Mesodermal cell (in vitro differentiated cells): ENCODE measurements around the gene ANKRD11.
"Not testable (repeated sequence)": the region's sequence is repeated elsewhere in the genome, so short reads cannot be mapped to it uniquely, and the experiment has no call there.

ENCODE experiments used
- H3K27ac ChIP-seq: 2 replicates; pipeline ENCODE4 v1.7.0; 2013; ENCODE audit warnings: mild to moderate bottlenecking, low read depth, low read length, moderate library complexity; ENCODE audit not compliant: severe bottlenecking
- H3K36me3 ChIP-seq: 2 replicates; pipeline ENCODE4 v1.7.1; 2013; ENCODE audit warnings: mild to moderate bottlenecking, low read length, moderate library complexity; ENCODE audit not compliant: control insufficient read depth, insufficient read depth
- H3K4me1 ChIP-seq: one replicate; pipeline ENCODE4 v1.7.1; 2013; ENCODE audit warnings: mild to moderate bottlenecking, low read length; ENCODE audit not compliant: insufficient read depth, control insufficient read depth, poor library complexity, severe bottlenecking
- H3K4me3 ChIP-seq: 2 replicates; pipeline ENCODE4 v1.7.0; 2013; ENCODE audit warnings: low read length, control low read depth, mild to moderate bottlenecking; ENCODE audit not compliant: insufficient read depth, poor library complexity, severe bottlenecking; ENCODE audit errors: extremely low read depth
- H3K9me3 ChIP-seq: 2 replicates; pipeline ENCODE4 v1.7.1; 2013; ENCODE audit warnings: mild to moderate bottlenecking, low read length, moderate library complexity; ENCODE audit not compliant: control insufficient read depth
- WGBS, 2 experiments: methylation state at CpG; one replicate each; pipeline ENCODE4 v1.1.5; 2013; ENCODE audit warnings: missing lambda C conversion rate in 2 of 2; ENCODE audit not compliant: insufficient coverage in 2 of 2; 5-methylcytosine and 5-hydroxymethylcytosine counted together

The ANKRD11 gene

DNA sequence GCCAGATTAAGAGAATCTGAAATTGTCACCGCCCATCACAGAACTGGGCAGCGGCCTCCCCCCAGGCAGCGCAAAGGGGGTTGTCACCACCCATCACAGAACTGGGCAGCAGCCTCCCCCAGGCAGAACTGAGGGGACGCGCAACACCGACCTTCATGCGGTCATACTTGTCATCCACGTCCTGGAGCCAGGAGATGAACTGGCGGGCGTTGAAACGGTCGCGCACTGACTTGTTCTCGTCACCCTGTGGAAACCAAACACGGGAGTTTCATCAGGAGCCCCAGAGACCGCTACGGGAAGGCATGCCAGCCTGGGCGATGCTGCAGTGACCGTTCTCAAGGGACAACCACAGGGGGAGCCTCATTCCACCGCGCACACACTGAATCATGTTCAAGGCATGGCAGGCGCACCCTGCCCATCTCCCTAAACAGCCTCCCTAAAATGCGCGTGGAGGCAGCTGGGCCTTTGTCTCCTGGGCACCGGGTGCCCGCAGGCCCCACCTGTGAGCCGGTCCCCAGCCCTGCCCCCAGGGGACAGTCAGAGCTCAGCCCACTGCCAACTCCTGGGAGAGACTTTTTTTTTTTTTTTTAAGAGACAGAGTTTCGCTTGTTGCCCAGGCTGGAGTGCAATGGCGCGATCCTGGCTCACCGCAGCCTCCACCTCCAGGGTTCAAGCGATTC, 219.6 kb downstream of the ANKRD11 start:
- 96 to 98% methylated on average over 32 of the region's 32 CpGs for WGBS, 2 experiments
- peaks cover 89% of the 10 kb centered on the region for H3K36me3 ChIP-seq
- H3K9me3 ChIP-seq, result no peaks in the 10 kb centered on the region
- H3K4me1 ChIP-seq, result no peaks in the 10 kb centered on the region
- no peak overlapping the region for H3K27ac ChIP-seq
- H3K4me3 ChIP-seq, result no peak overlapping the region

DNA sequence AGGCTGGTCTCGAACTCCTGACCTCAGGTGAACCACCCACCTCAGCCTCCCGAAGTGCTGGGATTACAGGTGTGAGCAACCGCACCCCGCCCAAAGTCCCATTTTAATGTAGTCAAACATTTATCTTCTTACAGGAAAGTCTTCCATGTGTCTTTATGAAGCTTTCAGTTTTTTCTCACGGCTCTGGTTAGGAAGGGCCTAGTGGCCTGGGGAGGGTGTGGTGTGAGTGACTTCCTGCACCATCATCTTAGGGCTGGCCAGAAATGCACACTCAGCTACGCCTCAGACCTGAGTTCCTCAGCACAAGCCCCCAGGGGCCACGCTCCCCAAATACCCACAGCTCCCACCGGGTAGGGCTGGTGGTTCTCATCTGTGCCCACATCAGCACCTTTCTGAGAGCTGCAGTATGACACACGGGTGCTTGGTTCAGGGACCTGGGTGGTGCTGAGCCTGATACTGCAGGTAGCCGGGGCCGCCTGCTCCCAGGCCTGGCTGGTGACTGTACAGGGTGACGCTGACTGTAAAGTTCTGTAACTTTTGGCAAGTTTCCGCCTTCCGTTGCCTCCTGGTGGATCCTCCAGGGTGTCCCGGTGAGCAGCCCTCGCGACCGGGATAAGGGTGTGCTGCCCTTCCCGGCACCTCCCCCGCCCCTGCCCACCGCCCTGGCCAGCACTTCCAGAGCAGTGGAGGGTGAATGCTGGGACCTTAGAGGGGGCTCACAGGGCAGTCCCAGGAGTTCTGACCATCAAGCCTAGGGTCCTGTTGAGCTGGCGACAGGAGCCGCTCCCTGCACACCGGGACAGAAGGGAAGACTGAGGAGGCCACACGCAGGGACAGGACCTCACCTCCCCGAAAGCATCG, 220.3 kb downstream of the ANKRD11 start:
- H3K4me1 ChIP-seq, result no peaks in the 10 kb centered on the region
- 98 to 99% methylated on average over 17 to 26 of the region's 27 CpGs for WGBS, 2 experiments
- peaks cover 89% of the 10 kb centered on the region for H3K36me3 ChIP-seq
- H3K4me3 ChIP-seq, result no peak overlapping the region
- no peaks in the 10 kb centered on the region for H3K9me3 ChIP-seq
- H3K27ac ChIP-seq, result no peak overlapping the region

DNA sequence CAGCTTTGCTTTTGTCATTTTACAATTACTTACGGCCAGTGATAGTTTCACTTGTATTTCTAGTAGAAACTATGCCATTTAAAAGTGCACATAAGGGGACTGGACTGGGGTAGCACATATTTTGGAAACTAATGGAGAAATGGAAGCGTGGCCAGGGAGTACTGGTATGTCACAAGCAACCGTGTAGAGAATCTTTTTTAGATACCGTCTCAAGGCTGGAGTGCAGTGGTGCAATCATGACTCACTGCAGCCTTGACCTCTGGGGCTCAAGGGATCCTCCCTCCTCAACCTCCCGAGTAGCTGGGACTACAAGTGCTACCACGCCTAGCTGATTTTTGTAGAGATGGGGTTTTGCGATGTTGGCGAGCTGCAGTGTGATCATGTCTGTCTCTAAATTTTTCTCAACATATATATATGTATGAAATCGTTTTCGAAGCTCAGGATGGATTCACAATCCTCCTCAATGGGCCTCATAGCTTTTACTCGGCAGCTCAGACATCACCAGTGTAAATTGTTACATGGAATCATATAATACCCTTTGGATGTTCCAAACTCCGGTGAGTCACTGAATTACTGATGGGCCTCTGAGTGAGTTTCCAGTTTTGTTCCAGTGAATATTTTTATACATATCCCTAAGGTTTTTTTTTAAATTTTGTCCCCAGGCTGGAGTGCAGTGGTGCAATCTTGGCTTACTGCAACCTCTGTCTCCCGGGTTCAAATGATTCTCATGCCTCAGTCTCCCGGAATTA, 221.2 kb downstream of the ANKRD11 start:
- Histone ChIP-seq H3K4me1 (no peaks in the 10 kb centered on the region), H3K27ac (no peak overlapping the region), H3K4me3 (no peak overlapping the region), H3K9me3 (no peaks in the 10 kb centered on the region), H3K36me3 (peaks cover 85% of the 10 kb centered on the region)
- 95 to 99% methylated on average over 6 to 8 of the region's 14 CpGs for WGBS, 2 experiments

DNA sequence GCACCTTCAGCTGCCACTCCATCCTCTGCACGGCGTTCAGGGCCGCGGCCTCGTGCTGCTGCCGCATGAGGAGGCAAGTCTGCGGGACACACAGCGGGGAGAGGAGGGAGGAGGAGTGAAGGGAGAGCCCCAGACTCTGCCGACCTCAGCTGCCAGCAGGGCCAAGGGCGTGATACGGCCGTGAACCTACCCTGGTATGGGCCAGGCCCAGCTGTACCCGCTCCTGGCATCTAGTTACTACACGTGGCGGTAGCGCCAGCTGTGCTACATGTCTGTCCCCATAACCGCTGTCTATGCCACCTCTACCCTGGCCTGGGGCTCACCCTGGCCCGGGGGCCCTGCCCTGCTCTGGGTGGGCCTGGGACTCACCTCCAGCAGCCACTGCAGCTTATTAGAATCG, 221.8 kb downstream of the ANKRD11 start:
- 95 to 99% methylated on average over 17 to 18 of the region's 19 CpGs for WGBS, 2 experiments
- Histone ChIP-seq H3K4me3 (no peak overlapping the region), H3K9me3 (no peaks in the 10 kb centered on the region), H3K4me1 (no peaks in the 10 kb centered on the region), H3K36me3 (peaks cover 79% of the 10 kb centered on the region), H3K27ac (no peak overlapping the region)

DNA sequence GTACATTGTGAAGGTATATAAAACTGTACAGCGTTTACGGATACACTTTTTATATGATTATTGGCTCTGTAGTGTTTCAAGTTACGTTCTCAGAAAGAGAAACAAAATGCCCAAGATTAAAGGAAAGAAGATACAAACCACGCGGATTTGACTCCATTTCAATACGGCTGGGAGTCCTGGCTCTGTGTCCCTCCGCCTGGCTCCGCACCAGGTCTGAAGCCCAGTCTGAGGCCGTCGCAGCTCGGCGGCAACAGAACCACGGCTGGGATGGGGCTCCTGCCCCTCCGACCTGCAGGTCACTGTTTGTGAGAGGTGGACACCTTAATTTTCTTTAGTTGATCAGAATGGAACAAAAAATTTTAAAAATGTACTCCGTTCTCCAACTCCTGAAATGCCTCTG, 222.6 kb downstream of the ANKRD11 start:
- not testable (repeated sequence) for H3K9me3 ChIP-seq

DNA sequence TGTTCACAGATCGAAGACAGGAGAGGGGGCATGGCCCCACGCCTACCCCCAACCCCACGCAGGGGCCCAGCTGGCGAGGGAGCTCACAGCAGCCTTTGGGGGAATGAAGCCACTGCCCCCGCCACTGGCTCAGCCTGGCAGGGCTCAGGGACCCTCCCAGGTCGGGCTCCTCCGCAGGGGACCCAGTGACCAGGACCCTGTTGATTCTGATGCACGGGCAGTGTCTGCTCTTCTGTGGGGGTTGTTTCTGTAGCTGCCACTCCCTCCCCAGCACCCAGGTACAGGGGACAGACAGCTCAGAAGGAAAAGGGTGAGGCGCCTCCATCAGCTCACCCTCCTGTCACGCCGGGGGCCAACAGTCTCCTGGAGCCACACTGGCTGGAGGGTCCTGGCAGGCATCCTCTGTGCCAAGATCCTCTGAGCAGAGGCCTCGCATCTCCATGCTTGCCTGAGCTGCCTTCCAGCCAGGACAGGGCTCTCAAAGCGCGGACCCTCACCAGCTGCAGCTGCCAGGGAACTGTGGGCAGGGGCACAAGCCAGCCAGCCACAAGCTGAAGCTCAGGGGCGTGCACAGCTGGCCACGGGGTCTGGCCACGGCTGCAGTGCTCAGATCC, 223.7 kb downstream of the ANKRD11 start:
- H3K4me3 ChIP-seq, result no peak overlapping the region
- H3K4me1 ChIP-seq, result no peaks in the 10 kb centered on the region
- 89 to 97% methylated on average over 13 to 15 of the region's 17 CpGs for WGBS, 2 experiments
- peaks cover 61% of the 10 kb centered on the region for H3K36me3 ChIP-seq
- H3K9me3 ChIP-seq, result no peaks in the 10 kb centered on the region
- no peak overlapping the region for H3K27ac ChIP-seq

More for the DNA sequence above, 222.6 kb downstream of the ANKRD11 start:
- H3K4me1 ChIP-seq, H3K4me3 ChIP-seq, H3K27ac ChIP-seq: not testable (repeated sequence)
- WGBS, 2 experiments, result no CpG with 5 or more reads among the region's 15 CpGs
- H3K36me3 ChIP-seq, result peaks cover 70% of the 10 kb centered on the region

DNA sequence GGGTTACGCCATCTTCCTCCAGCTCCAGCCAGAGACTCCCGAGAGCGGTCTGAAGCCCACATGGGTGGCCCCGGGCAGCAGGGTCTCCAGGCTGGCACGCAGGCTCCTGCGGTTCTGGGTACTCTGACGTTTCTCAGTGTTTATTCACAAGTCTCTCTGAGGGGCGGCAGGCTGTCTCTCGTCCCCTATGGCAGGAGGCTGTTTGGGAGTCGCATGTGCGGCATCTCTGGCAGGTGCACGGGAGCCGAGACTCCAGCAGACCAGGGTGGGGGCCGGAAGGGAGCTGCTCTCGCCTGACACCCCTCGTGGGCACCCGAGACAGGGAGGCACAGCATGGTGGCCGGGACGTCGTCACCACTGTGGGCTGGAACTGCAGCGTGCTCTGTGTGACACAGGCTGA, 224.7 kb downstream of the ANKRD11 start:
- H3K4me1 ChIP-seq, result no peaks in the 10 kb centered on the region
- no peak overlapping the region for H3K27ac ChIP-seq
- H3K36me3 ChIP-seq, result peaks cover 52% of the 10 kb centered on the region
- no peaks in the 10 kb centered on the region for H3K9me3 ChIP-seq
- 91 to 92% methylated on average over 21 of the region's 21 CpGs for WGBS, 2 experiments
- no peak overlapping the region for H3K4me3 ChIP-seq

DNA sequence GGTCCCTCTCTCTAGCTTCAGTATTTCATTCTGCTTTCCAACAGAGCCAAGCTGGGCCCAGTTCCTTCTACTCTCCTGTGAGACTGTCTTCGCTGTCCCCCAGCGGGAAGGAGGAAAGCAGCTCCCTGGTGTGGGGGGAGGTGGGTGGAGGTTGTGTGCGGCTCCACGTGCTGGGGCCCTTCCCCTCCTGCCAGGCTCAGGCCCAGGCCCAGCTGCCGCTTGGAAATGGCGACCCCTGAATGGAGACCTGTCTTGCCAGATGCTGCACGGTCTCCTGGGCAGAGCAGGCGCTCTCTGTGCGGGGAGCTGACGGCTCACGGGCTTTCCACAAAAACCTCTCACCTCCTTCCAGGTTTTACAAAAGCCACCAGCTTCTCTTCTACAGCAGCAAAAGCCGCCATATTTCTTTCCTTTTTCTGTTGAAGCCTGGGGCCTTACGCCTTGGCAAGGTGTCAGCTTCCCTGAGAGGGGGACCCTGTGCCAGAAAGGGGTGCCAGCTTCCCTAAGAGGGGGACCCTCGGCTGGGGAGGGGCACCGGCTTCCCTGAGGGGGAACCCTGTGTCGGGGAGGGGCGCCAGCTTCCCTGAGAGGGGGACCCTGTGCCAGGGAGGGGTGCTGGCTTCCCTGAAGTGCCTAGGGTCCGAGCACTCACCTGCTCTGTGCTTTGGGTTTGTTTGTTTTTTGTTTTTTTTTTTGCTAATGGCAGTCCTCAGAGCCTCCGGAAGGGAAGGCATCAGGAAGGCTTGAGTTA, 225.4 kb downstream of the ANKRD11 start:
- no peaks in the 10 kb centered on the region for H3K4me1 ChIP-seq
- no peak overlapping the region for H3K4me3 ChIP-seq
- no peaks in the 10 kb centered on the region for H3K9me3 ChIP-seq
- H3K27ac ChIP-seq, result no peak overlapping the region
- 95 to 99% methylated on average over 11 to 13 of the region's 19 CpGs for WGBS, 2 experiments
- H3K36me3 ChIP-seq, result peaks cover 46% of the 10 kb centered on the region

DNA sequence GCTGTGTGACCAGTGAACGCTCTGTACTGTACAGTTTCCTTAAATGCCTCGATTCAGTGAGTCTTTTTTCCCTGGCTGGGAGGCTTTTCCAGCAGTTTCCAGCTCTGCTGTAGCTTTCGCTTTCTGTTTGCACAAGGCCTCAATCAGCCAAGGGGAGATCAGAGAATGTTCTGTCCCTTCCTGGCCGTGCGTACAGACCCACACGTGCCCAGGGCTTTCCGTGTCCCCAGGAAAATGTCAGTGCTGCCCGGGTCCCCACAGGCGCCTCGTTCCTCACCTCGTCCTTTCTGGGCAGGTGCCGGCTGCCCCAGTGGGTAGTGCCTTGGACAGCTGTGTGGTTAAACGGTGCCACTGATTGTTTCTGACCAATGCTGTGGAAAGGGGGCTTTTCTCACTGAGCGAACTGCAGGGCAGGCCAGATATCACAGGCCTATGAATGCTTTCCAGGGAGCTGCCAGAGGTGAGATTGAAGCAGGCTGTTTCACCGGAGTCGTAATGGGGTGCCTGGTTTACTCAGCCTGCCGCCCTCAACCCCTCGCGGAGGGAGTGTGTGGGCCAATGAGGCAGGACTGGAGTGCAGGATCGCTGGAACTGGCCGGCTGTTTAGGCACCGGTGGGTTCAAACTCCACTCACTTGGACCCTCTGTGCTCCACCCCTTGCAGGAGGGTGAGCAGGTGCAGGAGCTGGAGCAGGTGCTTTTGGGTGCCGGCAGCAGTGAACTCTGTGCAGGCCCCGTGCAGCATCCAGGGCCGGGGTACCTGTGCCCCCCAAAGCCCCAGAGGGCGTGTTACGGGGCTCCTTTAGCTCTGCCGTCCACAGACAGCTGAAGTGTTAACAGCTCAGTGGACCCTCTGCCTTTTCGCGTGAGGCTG, 228.4 kb downstream of the ANKRD11 start:
- Histone ChIP-seq H3K9me3 (no peaks in the 10 kb centered on the region), H3K4me1 (no peaks in the 10 kb centered on the region), H3K27ac (no peak overlapping the region), H3K4me3 (no peak overlapping the region), H3K36me3 (peaks cover 24% of the 10 kb centered on the region)
- WGBS, 2 experiments, result 95 to 97% methylated on average over 28 to 29 of the region's 30 CpGs
